K562 (cell line): Measurements from ENCODE around the gene MUSTN1. TPM values are rescaled to one million over a fixed set of nuclear protein-coding genes. Genes with fewer than 3 reads are reported as not detected.

Source experiments
- CC2D1A ChIP-seq: fragments of 450-650 bp; IDR thresholded peaks from 2 replicates; pipeline ENCODE4 v1.6.1; 2017; ENCODE audit warnings: mild to moderate bottlenecking
- HEY1 ChIP-seq: fragments of 250-450 bp; sonication (Bioruptor Pico); IDR thresholded peaks from 2 replicates; pipeline ENCODE4 v1.5.0; 2020; ENCODE audit warnings: mild to moderate bottlenecking, moderate library complexity, borderline replicate concordance
- MAZ ChIP-seq, 2 experiments: fragments of 450-650 bp in 1 of 2; sonication (generic) in 1 of 2; formaldehyde crosslinking; IDR thresholded peaks in 1 of 2; conservative IDR thresholded peaks in 1 of 2; 2 replicates each; pipeline versions ENCODE4 v1.4.0 to v1.5.0; 2020; ENCODE audit warnings: mild to moderate bottlenecking in 1 of 2, missing genetic modification reagents in 1 of 2
- RAD21 ChIP-seq, 2 experiments: fragments of 250-450 bp in 1 of 2; fragments of 450-650 bp in 1 of 2; sonication (Bioruptor Pico) in 1 of 2; formaldehyde crosslinking in 1 of 2; IDR thresholded peaks in 1 of 2; conservative IDR thresholded peaks in 1 of 2; 2 replicates each; pipeline versions ENCODE4 v1.4.0 to v1.8.0; 2020 to 2022; ENCODE audit warnings: mild to moderate bottlenecking in 2 of 2, moderate library complexity in 1 of 2
- STAG1 ChIP-seq: sonication (generic); formaldehyde crosslinking; IDR thresholded peaks from 2 replicates; pipeline ENCODE4 v1.5.0; 2020; ENCODE audit warnings: missing genetic modification reagents, borderline replicate concordance
- THRAP3 ChIP-seq: fragments of 450-650 bp; IDR thresholded peaks from 2 replicates; pipeline ENCODE4 v1.6.1; 2016; ENCODE audit warnings: mild to moderate bottlenecking, inconsistent platforms, borderline replicate concordance
- polyA plus RNA-seq, 8 experiments: library from polyadenylated mRNA; depleted of rRNA in 4 of 8; stranded (reverse) in 5 of 8; unstranded in 3 of 8; fragments of >200 nt; fragmentation: Nextera tagmentation in 2 of 8; fragmentation: Illumina TruSeq in 1 of 8; extraction: Ambion mirVana in 2 of 8; extraction: Trizol in 1 of 8; gene quantifications; 2 replicates each; pipeline versions ENCODE4 v1.2.1 to v1.2.3, GENCODE V29; 2011 to 2014; ENCODE audit warnings: inconsistent platforms in 1 of 8, missing spikeins in 1 of 8
- total RNA-seq, 7 experiments: library from RNA; depleted of rRNA in 6 of 7; stranded (reverse); fragments of >200 nt in 6 of 7; fragmentation: Illumina TruSeq in 2 of 7; extraction: Trizol in 2 of 7; gene quantifications; 2 replicates each; pipeline versions ENCODE4 v1.2.1 to v1.2.3, GENCODE V29; 2011 to 2021; ENCODE audit warnings: low replicate concordance in 1 of 7
- TF ChIP-seq, protein P1 (sequence below): fragments of 200-800 bp; sonication (Bioruptor generic); IDR thresholded peaks from 2 replicates; pipeline ENCODE4 v1.6.1; 2017; ENCODE audit warnings: missing genetic modification characterization, missing compliant biosample characterization
- TF ChIP-seq, protein P2 (sequence below): sonication (generic); formaldehyde crosslinking; IDR thresholded peaks from 2 replicates; pipeline ENCODE4 v1.8.0; 2022; ENCODE audit warnings: mild to moderate bottlenecking, missing genetic modification reagents

MUSTN1 gene
- total and polyA plus RNA-seq, 9 of the 15 experiments (the other 6 are each of a cell fraction or from before 2014, with no cell fraction given), result 0.15 to 0.78 (median 0.44) TPM; not detected in 4

GRCh38 chr3:52851348-52851747, 16.5 kb upstream of the MUSTN1 start (continued):
- TF ChIP-seq STAG1 (CRISPR knock-in tag) (peak; percentile 79; the same call in 1 of the 2 replicates), THRAP3 (no peak), HEY1 (CRISPR knock-in tag) (no peak), CC2D1A (0 out of 2 replicates have a peak, but pooled peaks have one; percentile 49), MAZ (CRISPR knock-in tag; conservative IDR thresholded peaks at IDR 0.05 in 1 of 2, IDR thresholded peaks at IDR 0.05 in 1 of 2) (peak in 1 of 2 experiments; percentile 74; a peak in 2 of 4 replicates), RAD21 (CRISPR knock-in tag; conservative IDR thresholded peaks at IDR 0.05 in 1 of 2, IDR thresholded peaks at IDR 0.05 in 1 of 2) (peak; percentile 84 to 93)
- TF ChIP-seq, protein P1, sequence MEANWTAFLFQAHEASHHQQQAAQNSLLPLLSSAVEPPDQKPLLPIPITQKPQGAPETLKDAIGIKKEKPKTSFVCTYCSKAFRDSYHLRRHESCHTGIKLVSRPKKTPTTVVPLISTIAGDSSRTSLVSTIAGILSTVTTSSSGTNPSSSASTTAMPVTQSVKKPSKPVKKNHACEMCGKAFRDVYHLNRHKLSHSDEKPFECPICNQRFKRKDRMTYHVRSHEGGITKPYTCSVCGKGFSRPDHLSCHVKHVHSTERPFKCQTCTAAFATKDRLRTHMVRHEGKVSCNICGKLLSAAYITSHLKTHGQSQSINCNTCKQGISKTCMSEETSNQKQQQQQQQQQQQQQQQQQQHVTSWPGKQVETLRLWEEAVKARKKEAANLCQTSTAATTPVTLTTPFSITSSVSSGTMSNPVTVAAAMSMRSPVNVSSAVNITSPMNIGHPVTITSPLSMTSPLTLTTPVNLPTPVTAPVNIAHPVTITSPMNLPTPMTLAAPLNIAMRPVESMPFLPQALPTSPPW (CRISPR knock-in tag), result peak; percentile 50; the same call in 1 of the 2 replicates
- TF ChIP-seq, protein P2, sequence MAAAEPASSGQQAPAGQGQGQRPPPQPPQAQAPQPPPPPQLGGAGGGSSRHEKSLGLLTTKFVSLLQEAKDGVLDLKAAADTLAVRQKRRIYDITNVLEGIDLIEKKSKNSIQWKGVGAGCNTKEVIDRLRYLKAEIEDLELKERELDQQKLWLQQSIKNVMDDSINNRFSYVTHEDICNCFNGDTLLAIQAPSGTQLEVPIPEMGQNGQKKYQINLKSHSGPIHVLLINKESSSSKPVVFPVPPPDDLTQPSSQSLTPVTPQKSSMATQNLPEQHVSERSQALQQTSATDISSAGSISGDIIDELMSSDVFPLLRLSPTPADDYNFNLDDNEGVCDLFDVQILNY (CRISPR knock-in tag), result no peak
